Measurements from ENCODE around the gene SCP2.

SCP2 gene

DNA sequence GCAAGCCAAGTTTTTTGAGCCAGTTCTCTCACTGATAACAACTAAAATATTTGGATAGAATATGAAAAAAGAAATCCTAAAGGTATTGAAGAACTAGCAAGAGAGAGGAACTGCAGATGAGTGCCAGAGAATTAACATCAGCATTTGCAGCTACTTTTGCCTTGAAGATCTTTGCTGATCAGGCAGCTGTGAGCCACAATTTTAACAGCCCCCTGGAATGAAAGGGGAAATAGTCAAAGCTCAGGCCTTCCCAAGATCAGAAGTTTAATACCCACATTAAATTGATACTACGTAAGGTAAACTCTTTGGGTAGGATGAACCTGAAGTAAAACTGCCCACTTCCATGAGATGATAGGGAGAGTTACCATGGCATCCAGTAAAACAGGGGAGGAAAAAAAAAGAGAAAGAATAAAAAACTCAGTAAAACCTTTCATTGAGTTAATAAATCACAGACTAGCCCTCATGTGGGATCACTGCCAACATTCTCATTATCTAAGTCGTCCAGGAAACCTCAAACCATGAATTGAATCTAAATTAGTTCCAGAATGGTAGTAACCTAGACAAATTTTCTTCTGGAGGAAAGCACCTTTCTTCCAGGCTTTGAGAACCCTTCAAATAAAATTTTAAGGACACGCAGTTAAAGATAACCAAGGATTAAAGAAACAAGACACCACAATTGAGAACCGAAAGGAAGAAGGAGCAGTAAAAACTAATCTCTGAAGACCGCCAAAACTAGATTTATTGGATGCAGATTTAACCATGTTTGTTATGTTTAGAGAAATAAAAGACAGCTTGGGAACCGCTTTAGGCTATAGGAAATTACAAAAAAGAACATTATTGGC is 28.3 kb downstream of the SCP2 start (continued):
- TF ChIP-seq GFI1B (tag by site-specific recombination; IDR thresholded peaks at IDR 0.05) (peak; percentile 89), ZFP3 (tag by site-specific recombination; IDR thresholded peaks at IDR 0.05; ENCODE audit: low read depth) (peak; percentile 47; the same call in 1 of the 2 replicates), ZNF610 (tag by site-specific recombination; IDR thresholded peaks at IDR 0.05; ENCODE audit: borderline replicate concordance) (peak; percentile 85), ZNF335 (tag by site-specific recombination; conservative IDR thresholded peaks at IDR 0.05) (peak; percentile 21; the same call in 1 of the 2 replicates)
- TF ChIP-seq, protein P1, sequence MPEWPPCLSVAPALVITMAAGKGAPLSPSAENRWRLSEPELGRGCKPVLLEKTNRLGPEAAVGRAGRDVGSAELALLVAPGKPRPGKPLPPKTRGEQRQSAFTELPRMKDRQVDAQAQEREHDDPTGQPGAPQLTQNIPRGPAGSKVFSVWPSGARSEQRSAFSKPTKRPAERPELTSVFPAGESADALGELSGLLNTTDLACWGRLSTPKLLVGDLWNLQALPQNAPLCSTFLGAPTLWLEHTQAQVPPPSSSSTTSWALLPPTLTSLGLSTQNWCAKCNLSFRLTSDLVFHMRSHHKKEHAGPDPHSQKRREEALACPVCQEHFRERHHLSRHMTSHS (tag by site-specific recombination; IDR thresholded peaks at IDR 0.05): peak; percentile 34; the same call in 1 of the 2 replicates
- TF ChIP-seq, protein P2, sequence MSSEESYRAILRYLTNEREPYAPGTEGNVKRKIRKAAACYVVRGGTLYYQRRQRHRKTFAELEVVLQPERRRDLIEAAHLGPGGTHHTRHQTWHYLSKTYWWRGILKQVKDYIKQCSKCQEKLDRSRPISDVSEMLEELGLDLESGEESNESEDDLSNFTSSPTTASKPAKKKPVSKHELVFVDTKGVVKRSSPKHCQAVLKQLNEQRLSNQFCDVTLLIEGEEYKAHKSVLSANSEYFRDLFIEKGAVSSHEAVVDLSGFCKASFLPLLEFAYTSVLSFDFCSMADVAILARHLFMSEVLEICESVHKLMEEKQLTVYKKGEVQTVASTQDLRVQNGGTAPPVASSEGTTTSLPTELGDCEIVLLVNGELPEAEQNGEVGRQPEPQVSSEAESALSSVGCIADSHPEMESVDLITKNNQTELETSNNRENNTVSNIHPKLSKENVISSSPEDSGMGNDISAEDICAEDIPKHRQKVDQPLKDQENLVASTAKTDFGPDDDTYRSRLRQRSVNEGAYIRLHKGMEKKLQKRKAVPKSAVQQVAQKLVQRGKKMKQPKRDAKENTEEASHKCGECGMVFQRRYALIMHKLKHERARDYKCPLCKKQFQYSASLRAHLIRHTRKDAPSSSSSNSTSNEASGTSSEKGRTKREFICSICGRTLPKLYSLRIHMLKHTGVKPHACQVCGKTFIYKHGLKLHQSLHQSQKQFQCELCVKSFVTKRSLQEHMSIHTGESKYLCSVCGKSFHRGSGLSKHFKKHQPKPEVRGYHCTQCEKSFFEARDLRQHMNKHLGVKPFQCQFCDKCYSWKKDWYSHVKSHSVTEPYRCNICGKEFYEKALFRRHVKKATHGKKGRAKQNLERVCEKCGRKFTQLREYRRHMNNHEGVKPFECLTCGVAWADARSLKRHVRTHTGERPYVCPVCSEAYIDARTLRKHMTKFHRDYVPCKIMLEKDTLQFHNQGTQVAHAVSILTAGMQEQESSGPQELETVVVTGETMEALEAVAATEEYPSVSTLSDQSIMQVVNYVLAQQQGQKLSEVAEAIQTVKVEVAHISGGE (tag by site-specific recombination; conservative IDR thresholded peaks at IDR 0.05; ENCODE audit: low read depth): peak; percentile 24; the same call in 1 of the 2 replicates

DNA sequence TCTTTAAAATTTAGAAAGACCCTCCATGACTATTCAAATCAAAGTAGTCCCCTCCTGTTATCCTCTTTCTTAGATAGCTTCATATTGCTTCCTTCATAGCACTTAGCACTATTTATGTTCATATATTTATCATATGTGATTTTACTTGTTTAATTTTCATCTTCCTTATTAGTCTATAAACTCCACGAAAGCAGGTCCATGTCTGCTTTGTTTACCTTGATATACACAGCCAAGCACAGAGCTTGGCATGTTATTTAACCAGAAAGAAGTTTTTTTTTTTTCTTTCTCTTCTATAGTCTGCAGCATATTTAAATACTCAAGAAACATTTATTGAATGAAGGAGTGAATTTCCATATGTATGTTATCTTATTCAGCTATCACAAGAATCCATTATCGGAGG is 36.0 kb downstream of the SCP2 start:
- ChIA-PET POLR2A (interaction anchor here (1.2 kb wide), 1 partner anchor 41 kb away, joined by 3 read pairs; the partner anchor contains the start of gene ECHDC2), CTCF (interaction anchor here (1.0 kb wide), 1 partner anchor 219 kb away, joined by 3 read pairs; no protein-coding TSS in a partner anchor)
- Histone ChIP-seq H3K4me1 (ENCODE audit: control insufficient read depth, insufficient read depth, low read length) (no peaks in the 10 kb centered on the region), H3K36me3 (ENCODE audit: control insufficient read depth in 2 of 2, insufficient read depth in 1 of 2, low read length in 2 of 2) (peaks cover 0 to 3% of the 10 kb centered on the region in 2 experiments; a peak in 1 of 3 replicates), H3K4me3 (ENCODE audit: low read depth, low read length) (no peak overlapping the region), H3K27ac (ENCODE audit: extremely low read depth, low read depth, low read length) (no peak overlapping the region), H3K9me3 (ENCODE audit: control insufficient read depth, insufficient read depth, low read depth, low read length) (no peaks in the 10 kb centered on the region)
- TF ChIP-seq ZNF791 (tag by site-specific recombination; IDR thresholded peaks at IDR 0.05): no peak
- TF ChIP-seq OVOL3 (tag by site-specific recombination; IDR thresholded peaks at IDR 0.05): no peak
- TF ChIP-seq ZXDB (tag by site-specific recombination; IDR thresholded peaks at IDR 0.05): no peak
- TF ChIP-seq GLI4 (tag by site-specific recombination; IDR thresholded peaks at IDR 0.05): no peak
- TF ChIP-seq ZNF121 (tag by site-specific recombination; IDR thresholded peaks at IDR 0.05): no peak
- TF ChIP-seq, protein P3, sequence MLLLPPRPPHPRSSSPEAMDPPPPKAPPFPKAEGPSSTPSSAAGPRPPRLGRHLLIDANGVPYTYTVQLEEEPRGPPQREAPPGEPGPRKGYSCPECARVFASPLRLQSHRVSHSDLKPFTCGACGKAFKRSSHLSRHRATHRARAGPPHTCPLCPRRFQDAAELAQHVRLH (tag by site-specific recombination; IDR thresholded peaks at IDR 0.05): no peak
- TF ChIP-seq, protein P4, sequence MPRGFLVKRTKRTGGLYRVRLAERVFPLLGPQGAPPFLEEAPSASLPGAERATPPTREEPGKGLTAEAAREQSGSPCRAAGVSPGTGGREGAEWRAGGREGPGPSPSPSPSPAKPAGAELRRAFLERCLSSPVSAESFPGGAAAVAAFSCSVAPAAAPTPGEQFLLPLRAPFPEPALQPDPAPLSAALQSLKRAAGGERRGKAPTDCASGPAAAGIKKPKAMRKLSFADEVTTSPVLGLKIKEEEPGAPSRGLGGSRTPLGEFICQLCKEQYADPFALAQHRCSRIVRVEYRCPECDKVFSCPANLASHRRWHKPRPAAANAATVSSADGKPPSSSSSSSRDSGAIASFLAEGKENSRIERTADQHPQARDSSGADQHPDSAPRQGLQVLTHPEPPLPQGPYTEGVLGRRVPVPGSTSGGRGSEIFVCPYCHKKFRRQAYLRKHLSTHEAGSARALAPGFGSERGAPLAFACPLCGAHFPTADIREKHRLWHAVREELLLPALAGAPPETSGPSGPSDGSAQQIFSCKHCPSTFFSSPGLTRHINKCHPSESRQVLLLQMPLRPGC (tag by site-specific recombination; IDR thresholded peaks at IDR 0.05): no peak
- TF ChIP-seq ZNF501 (tag by site-specific recombination; IDR thresholded peaks at IDR 0.05): no peak
- no peak for TF ChIP-seq ZNF239 (tag by site-specific recombination; IDR thresholded peaks at IDR 0.05)
- TF ChIP-seq ZIC2 (tag by site-specific recombination; IDR thresholded peaks at IDR 0.05): no peak
- TF ChIP-seq HOXC10 (CRISPR knock-in tag; IDR thresholded peaks at IDR 0.05): no peak
- no peak for TF ChIP-seq ZFP37 (tag by site-specific recombination; IDR thresholded peaks at IDR 0.05)
- no peak for TF ChIP-seq ZNF214 (tag by site-specific recombination; IDR thresholded peaks at IDR 0.05; ENCODE audit: borderline replicate concordance)
